Keratinocyte (primary cell): ENCODE results near the gene MINDY4.

Source experiments
- CTCF ChIP-seq, 3 experiments: IDR thresholded peaks in 1 of 3; conservative IDR thresholded peaks in 1 of 3; optimal IDR thresholded peaks in 1 of 3; 2 replicates in 2 of 3; 3 replicates in 1 of 3; pipeline versions ENCODE3 to v1.5.1; 2011; ENCODE audit warnings: low read length in 3 of 3, mild to moderate bottlenecking in 3 of 3, moderate library complexity in 2 of 3, control low read depth in 1 of 3, inconsistent platforms in 1 of 3; ENCODE audit not compliant: insufficient read depth in 2 of 3; ENCODE audit errors: extremely low read depth in 1 of 3
- EZH2 ChIP-seq: IDR thresholded peaks from one replicate; pipeline ENCODE4 v1.6.1; 2012; ENCODE audit warnings: inconsistent platforms, mild to moderate bottlenecking, low read length, moderate library complexity

- TF ChIP-seq CTCF (optimal IDR thresholded peaks at IDR 0.05 in 1 of 3, IDR thresholded peaks at IDR 0.05 in 1 of 3, conservative IDR thresholded peaks at IDR 0.05 in 1 of 3; ENCODE audit: extremely low read depth in 1 of 3, insufficient read depth in 2 of 3, low read length in 3 of 3) = no peak
- no peak for TF ChIP-seq EZH2
Observed at GRCh38 chr7:30932562-30932961, 161.3 kb downstream of the MINDY4 start.
